Heart left ventricle (tissue), 16 donors: ENCODE data around the gene SLC41A1. TPM values are rescaled to one million over a fixed set of nuclear protein-coding genes. Genes with fewer than 3 reads are reported as not detected.
"Not testable (repeated sequence)": the region's sequence is repeated elsewhere in the genome, so short reads cannot be mapped to it uniquely, and the experiment has no call there.

Experiments
- ATAC-seq, 4 donors: fragments of 200-7000 bp; cut with Tn5 transposase; one replicate each; pipeline ENCODE4 v1.9.1; 2020 to 2022; ENCODE audit warnings: moderate library complexity in 4 of 4, mild to moderate bottlenecking in 3 of 4, moderate number of reproducible peaks in 1 of 4
- DNase-seq, 5 donors: peaks; one replicate each; pipeline ENCODE4 v3.0.0-alpha.2; 2020
- H3K27ac ChIP-seq, 12 donors: fragments of 200-600 bp; sonication (generic) in 4 of 12; one replicate each; pipeline versions ENCODE4 v1.5.0 to v1.8.0; 2016 to 2022; ENCODE audit warnings: mild to moderate bottlenecking in 2 of 12
- H3K27me3 ChIP-seq, 9 donors: fragments of 200-600 bp; sonication (generic) in 2 of 9; one replicate each; pipeline versions ENCODE4 v1.5.1 to v1.8.0; 2016 to 2022; ENCODE audit warnings: mild to moderate bottlenecking in 3 of 9
- H3K36me3 ChIP-seq, 9 donors: fragments of 200-600 bp; sonication (generic) in 2 of 9; one replicate each; pipeline versions ENCODE4 v1.5.0 to v1.8.0; 2018 to 2022; ENCODE audit warnings: mild to moderate bottlenecking in 2 of 9
- H3K4me1 ChIP-seq, 12 donors: fragments of 200-600 bp; sonication (generic) in 4 of 12; one replicate each; pipeline versions ENCODE4 v1.5.0 to v1.8.0; 2016 to 2022; ENCODE audit warnings: mild to moderate bottlenecking in 3 of 12
- H3K4me3 ChIP-seq, 12 donors: fragments of 200-600 bp; sonication (generic) in 4 of 12; one replicate each; pipeline versions ENCODE4 v1.5.0 to v1.8.0; 2017 to 2022; ENCODE audit warnings: mild to moderate bottlenecking in 9 of 12, moderate library complexity in 4 of 12
- H3K9me3 ChIP-seq, 12 donors: fragments of 200-600 bp; sonication (generic) in 4 of 12; one replicate each; pipeline versions ENCODE4 v1.5.0 to v1.8.0; 2016 to 2022; ENCODE audit warnings: mild to moderate bottlenecking in 1 of 12
- CTCF ChIP-seq, 12 donors: fragments of 200-600 bp; sonication (generic) in 4 of 12; IDR thresholded peaks; one replicate each; pipeline versions ENCODE4 v1.5.0 to v1.8.0; 2018 to 2022; ENCODE audit warnings: antibody characterized with exemption in 12 of 12, mild to moderate bottlenecking in 5 of 12
- POLR2A ChIP-seq, 2 donors: fragments of 450-650 bp; IDR thresholded peaks; one replicate each; pipeline ENCODE4 v1.6.1; 2017; ENCODE audit warnings: antibody characterized with exemption in 2 of 2, mild to moderate bottlenecking in 2 of 2, moderate library complexity in 2 of 2
- WGBS, 4 donors: extraction: QIAGEN DNeasy Blood & Tissue Kit in 2 of 4; methylation state at CpG; one replicate each; pipeline versions ENCODE4 v1.1.5 to v1.1.7; 2013 to 2018; 5-methylcytosine and 5-hydroxymethylcytosine counted together
- intact Hi-C, 10 donors: fragments of 100-400 bp; cut with DNase I; formaldehyde crosslinking; loops; one replicate each; pipeline versions ENCODE4 v1.11.1 to v1.14.2; 2022
- long read RNA-seq, 3 donors: library from polyadenylated mRNA; unstranded; transcript quantifications; one replicate each; pipeline ENCODE4 v2.0.0, GENCODE V29; 2020 to 2021
- polyA plus RNA-seq, 2 donors: library from polyadenylated mRNA; stranded (reverse); fragments of 200-250 nt; gene quantifications; one replicate each; pipeline ENCODE4 v1.2.3, GENCODE V29; 2013
- total RNA-seq, 9 donors: library from RNA; depleted of rRNA in 2 of 9; stranded (reverse); fragments of >200 nt in 2 of 9; fragmentation: NEBNext Ultra II Directional in 3 of 9; extraction: Animal tissue kit (Norgen Biotek cat#: 25700) in 3 of 9; gene quantifications; one replicate each; pipeline versions ENCODE4 v1.1.0 to v1.2.4, GENCODE V29; 2016 to 2023
- donor health status: ischemic (EF 13 %, LVEDD 7.1; RV severe dilation, severe dysfunction).
- donor health status: healthy with polysubstance abuse.
- donor health status: DM: no; HTN: yes; CAD: no.
- donor health status: DM: no; HTN: no; CAD: no.
- donor health status: ischemic (EF 25% LVEDD 6.9; RV normal size, moderate dysfunction).
- donor health status: ischemic (EF 25% LVEDD 5.7; RV mildly dilated, moderate dysfunction).
- donor health status: healthy.
- donor health status: DM: yes; HTN: yes; CAD: no.
- donor health status: ischemic (EF 35%, LVEDD 5.7; RV mildly dilated, moderate dysfunction).
- donor health status: nonischemic (EF 11% LVEDD 7.7; RV severe dilation, severe dysfunction).
- donor health status: DM: yes; HTN: yes; CAD: no.
- donor health status: PGD.
- donor health status: ischemic (EF 29% LVEDD 5.4; RV normal size, mild dysfunction).
- donor health status: nonischemic (EF 23%, LVEDD 6.1; RV moderate dilation, normal function).

SLC41A1 gene
- 100 to 1,000 TPM; 247 to 442 (median 333) TPM for total RNA-seq
- polyA plus RNA-seq = 100 to 1,000 TPM; 146 to 198 TPM
- long read RNA-seq, donor 1, full-length matches to known transcripts = 66 of 223 reads
- long read RNA-seq, donor 1, partial matches to known transcripts = 70 of 223 reads
- long read RNA-seq, donor 1, other reads (novel, unspliced or antisense) = 87 of 223 reads
- long read RNA-seq, donor 2, full-length matches to known transcripts = 261 of 502 reads
- long read RNA-seq, donor 2, partial matches to known transcripts = 101 of 502 reads
- long read RNA-seq, donor 2, other reads (novel, unspliced or antisense) = 140 of 502 reads
- long read RNA-seq, donor 3, full-length matches to known transcripts = 38 of 131 reads
- long read RNA-seq, donor 3, partial matches to known transcripts = 42 of 131 reads
- long read RNA-seq, donor 3, other reads (novel, unspliced or antisense) = 51 of 131 reads

GRCh38 chr1:205812878-205813754 is at the start of gene SLC41A1:
Gene SLC41A1 (minus strand): TSS chr1:205813198. CDS start chr1:205810441, 2,757 bp downstream.
- peaks cover 0 to 50% (median 32%) of the 10 kb centered on the region in 12 donors for H3K4me1 ChIP-seq
- H3K9me3 ChIP-seq = no peaks in the 10 kb centered on the region
- peak; percentile 56 to 92 for TF ChIP-seq POLR2A (IDR thresholded peaks at IDR 0.05)
- TF ChIP-seq CTCF (IDR thresholded peaks at IDR 0.05) = peak in 1 of 12 donors; percentile 4
- 0% methylated on average over 22 to 83 of the region's 83 CpGs for WGBS, 4 donors
- H3K27ac ChIP-seq = peak within 1 kb of the TSS; percentile 81 to 97 (median 92)
- intact Hi-C loops = loop anchor here in 8 of 10 donors (1.0 to 5.0 kb wide), 9 partner anchors 38 to 164 kb away; partner anchors contain the start of genes NUCKS1 (in 2 of the 8), PM20D1 (in 2 of the 8) and RAB29 (in 1 of the 8)
- DNase-seq (peak; percentile 94 to 96 (median 94)), ATAC-seq (peak; percentile 86 to 93 (median 88))
- no peaks in the 10 kb centered on the region for H3K27me3 ChIP-seq
- peaks cover 0 to 24% (median 12%) of the 10 kb centered on the region in 9 donors for H3K36me3 ChIP-seq
- peak within 1 kb of the TSS; percentile 63 to 95 (median 80) for H3K4me3 ChIP-seq

GRCh38 chr1:205861540-205861939 is 48.5 kb upstream of the SLC41A1 start:
- WGBS, 4 donors = 96 to 97% (median 97%) methylated on average over 2 of the region's 2 CpGs
- DNase-seq (no peak), ATAC-seq (no peak)
- TF ChIP-seq CTCF (IDR thresholded peaks at IDR 0.05) = no peak
- no peak for TF ChIP-seq POLR2A (IDR thresholded peaks at IDR 0.05)
- H3K27me3 ChIP-seq = peaks cover 0 to 6% (median 0%) of the 10 kb centered on the region in 9 donors
- H3K4me3 ChIP-seq = no peak overlapping the region
- H3K4me1 ChIP-seq = no peaks in the 10 kb centered on the region
- no peaks in the 10 kb centered on the region for H3K36me3 ChIP-seq
- H3K9me3 ChIP-seq = peaks cover 0 to 3% (median 0%) of the 10 kb centered on the region in 12 donors
- intact Hi-C loops = no loop called here
- H3K27ac ChIP-seq = no peak overlapping the region

GRCh38 chr1:205858141-205858961 is 45.4 kb upstream of the SLC41A1 start:
- H3K27me3 ChIP-seq = peaks cover 0 to 4% (median 0%) of the 10 kb centered on the region in 9 donors

GRCh38 chr1:205857501-205857900 is 44.5 kb upstream of the SLC41A1 start:
- 66 to 84% (median 78%) methylated on average over 2 of the region's 2 CpGs for WGBS, 4 donors
- H3K27me3 ChIP-seq, H3K36me3 ChIP-seq, ATAC-seq, H3K4me1 ChIP-seq, H3K4me3 ChIP-seq, DNase-seq, H3K27ac ChIP-seq: not testable (repeated sequence)
- intact Hi-C loops = loop anchor here in 1 of 10 donors (5.0 kb wide), 1 partner anchor 60 kb away; no protein-coding TSS in a partner anchor
- peaks cover 0 to 14% (median 2%) of the 10 kb centered on the region in 12 donors for H3K9me3 ChIP-seq

More at GRCh38 chr1:205858141-205858961, 45.4 kb upstream of the SLC41A1 start:
- 56 to 60% (median 57%) methylated on average over 6 of the region's 6 CpGs for WGBS, 4 donors
- no peak for DNase-seq
- intact Hi-C loops = loop anchor here in 1 of 10 donors (5.0 kb wide), 1 partner anchor 61 kb away; no protein-coding TSS in a partner anchor
- no peaks in the 10 kb centered on the region for H3K36me3 ChIP-seq
- no peak for ATAC-seq
- no peaks in the 10 kb centered on the region for H3K4me1 ChIP-seq
- TF ChIP-seq POLR2A (IDR thresholded peaks at IDR 0.05) = no peak
- TF ChIP-seq CTCF (IDR thresholded peaks at IDR 0.05) = peak in 3 of 12 donors; percentile 12 to 25 (median 23)
- no peak overlapping the region for H3K4me3 ChIP-seq
- H3K9me3 ChIP-seq = peaks cover 0 to 8% (median 0%) of the 10 kb centered on the region in 12 donors
- H3K27ac ChIP-seq = no peak overlapping the region
